Thyroid gland (tissue), 4 donors: ENCODE measurements around the gene TRAM2.

Experiments used
- CTCF ChIP-seq, 6 experiments: fragments of 200-600 bp in 3 of 6; fragments of 450-650 bp in 3 of 6; sonication (generic) in 3 of 6; IDR thresholded peaks; one replicate each; pipeline ENCODE4 v1.5.1; 2016 to 2019; ENCODE audit warnings: antibody characterized with exemption in 6 of 6, mild to moderate bottlenecking in 2 of 6, inconsistent platforms in 1 of 6, moderate library complexity in 1 of 6
- POLR2A ChIP-seq, 2 donors: fragments of 450-650 bp; IDR thresholded peaks; one replicate each; pipeline ENCODE4 v1.6.1; 2017; ENCODE audit warnings: antibody characterized with exemption in 2 of 2, mild to moderate bottlenecking in 2 of 2, moderate library complexity in 1 of 2

- TF ChIP-seq CTCF (IDR thresholded peaks at IDR 0.05) (no peak), POLR2A (IDR thresholded peaks at IDR 0.05) (no peak)
These were observed 51.9 kb downstream of the TRAM2 start for GRCh38 chr6:52524918-52525317.
